ENCODE data around the gene RAP1A.
"Not testable (repeated sequence)": the region's sequence is repeated elsewhere in the genome, so short reads cannot be mapped to it uniquely, and the experiment has no call there.

Gene RAP1A

GRCh38 chr1:111629190-111629954 lies 9.8 kb downstream of the RAP1A start:
- no peak for DNase-seq (ENCODE audit: low read depth)

GRCh38 chr1:111630567-111630966 lies 11.0 kb downstream of the RAP1A start:
- no peak for DNase-seq (ENCODE audit: low read depth)

GRCh38 chr1:111631502-111631901 lies 11.9 kb downstream of the RAP1A start:
- no peak for DNase-seq (ENCODE audit: low read depth)

GRCh38 chr1:111632771-111633170 lies 13.2 kb downstream of the RAP1A start:
- not testable (repeated sequence) for DNase-seq (ENCODE audit: low read depth)

- DNase-seq (ENCODE audit: low read depth), result no peak
These were observed 14.2 kb downstream of the RAP1A start for GRCh38 chr1:111633736-111634247.

GRCh38 chr1:111635324-111636009 lies 15.9 kb downstream of the RAP1A start:
- DNase-seq (ENCODE audit: low read depth), result no peak

GRCh38 chr1:111638320-111638719 lies 18.7 kb downstream of the RAP1A start:
- DNase-seq (ENCODE audit: low read depth), result no peak

GRCh38 chr1:111639602-111640198 lies 20.1 kb downstream of the RAP1A start:
- DNase-seq (ENCODE audit: low read depth), result no peak

- DNase-seq (ENCODE audit: low read depth), result no peak
These were observed 23.5 kb downstream of the RAP1A start for GRCh38 chr1:111643097-111643496.

GRCh38 chr1:111643696-111644095 lies 24.1 kb downstream of the RAP1A start:
- no peak for DNase-seq (ENCODE audit: low read depth)

- no peak for DNase-seq (ENCODE audit: low read depth)
These were observed 24.9 kb downstream of the RAP1A start for GRCh38 chr1:111644506-111644905.

GRCh38 chr1:111647736-111648135 lies 28.1 kb downstream of the RAP1A start:
- DNase-seq (ENCODE audit: low read depth), result no peak

GRCh38 chr1:111648806-111649205 lies 29.2 kb downstream of the RAP1A start:
- DNase-seq (ENCODE audit: low read depth), result no peak

GRCh38 chr1:111649227-111649626 lies 29.6 kb downstream of the RAP1A start:
- DNase-seq (ENCODE audit: low read depth), result no peak

- no peak for DNase-seq (ENCODE audit: low read depth)
These were observed 30.1 kb downstream of the RAP1A start for GRCh38 chr1:111649648-111650047.

GRCh38 chr1:111653709-111654108 lies 34.1 kb downstream of the RAP1A start:
- DNase-seq (ENCODE audit: low read depth), result no peak

GRCh38 chr1:111654839-111655238 lies 35.2 kb downstream of the RAP1A start:
- no peak for DNase-seq (ENCODE audit: low read depth)

- peak; percentile 90 for DNase-seq (ENCODE audit: low read depth)
These were observed 36.8 kb downstream of the RAP1A start for GRCh38 chr1:111656086-111657017.

GRCh38 chr1:111658622-111659021 lies 39.0 kb downstream of the RAP1A start:
- no peak for DNase-seq (ENCODE audit: low read depth)

- DNase-seq (ENCODE audit: low read depth), result no peak
These were observed 40.9 kb downstream of the RAP1A start for GRCh38 chr1:111660204-111661150.

GRCh38 chr1:111664652-111665051 lies 45.1 kb downstream of the RAP1A start:
- DNase-seq (ENCODE audit: low read depth), result no peak

Data from amniotic epithelial cell (primary cell).